Breast epithelium (tissue), 4 donors: ENCODE results near the gene FAAH2. TPM values are rescaled to one million over a fixed set of nuclear protein-coding genes. Genes with fewer than 3 reads are reported as not detected.

Experiments used
- DNase-seq, 2 donors: peaks; one replicate each; pipeline ENCODE4 v3.0.0-alpha.2; 2019; ENCODE audit warnings: low spot score in 2 of 2
- H3K27ac ChIP-seq, 2 donors: fragments of 200-600 bp; sonication (generic) in 1 of 2; one replicate each; pipeline ENCODE4 v1.5.1; 2016 to 2019; ENCODE audit warnings: mild to moderate bottlenecking in 1 of 2
- H3K27me3 ChIP-seq, 2 donors: fragments of 200-600 bp; sonication (generic) in 1 of 2; one replicate each; pipeline versions ENCODE4 v1.5.1 to v1.6.0; 2017 to 2019; ENCODE audit warnings: control low read depth in 1 of 2, mild to moderate bottlenecking in 1 of 2
- H3K36me3 ChIP-seq: fragments of 200-600 bp; one replicate; pipeline ENCODE4 v1.5.1; 2019
- H3K4me1 ChIP-seq, 2 donors: fragments of 200-600 bp; sonication (generic); one replicate each; pipeline ENCODE4 v1.5.1; 2016 to 2019; ENCODE audit warnings: control low read depth in 1 of 2
- H3K4me3 ChIP-seq, 3 donors: fragments of 200-600 bp; sonication (generic); 1 replicate in 2 of 3; 2 replicates in 1 of 3; pipeline ENCODE4 v1.5.1; 2016 to 2019; ENCODE audit warnings: mild to moderate bottlenecking in 3 of 3, moderate library complexity in 2 of 3
- H3K9me3 ChIP-seq, 2 donors: fragments of 200-600 bp; sonication (generic) in 1 of 2; one replicate each; pipeline ENCODE4 v1.5.1; 2016 to 2019; ENCODE audit warnings: control low read depth in 1 of 2
- CTCF ChIP-seq, 3 donors: fragments of 450-650 bp; IDR thresholded peaks; one replicate each; pipeline ENCODE4 v1.5.1; 2016 to 2017; ENCODE audit warnings: antibody characterized with exemption in 3 of 3, mild to moderate bottlenecking in 3 of 3, moderate library complexity in 3 of 3
- POLR2A ChIP-seq: fragments of 450-650 bp; IDR thresholded peaks from one replicate; pipeline ENCODE4 v1.6.1; 2016; ENCODE audit warnings: antibody characterized with exemption, mild to moderate bottlenecking, moderate library complexity
- POLR2AphosphoS5 ChIP-seq, 3 donors: sonication (generic); formaldehyde crosslinking; IDR thresholded peaks; one replicate each; pipeline ENCODE4 v1.6.1; 2017; ENCODE audit warnings: antibody characterized with exemption in 3 of 3
- intact Hi-C: fragments of 100-400 bp; cut with DNase I; formaldehyde crosslinking; loops from one replicate; pipeline ENCODE4 v1.15.1; 2023; ENCODE audit warnings: low total_unique reads
- total RNA-seq, 3 donors: library from RNA; depleted of rRNA; stranded (reverse); fragments of >200 nt; gene quantifications; one replicate each; pipeline ENCODE4 v1.1.0, GENCODE V29; 2016

FAAH2 gene
- total RNA-seq, 3 donors from 2014 or later, result 0.64 to 52.7 (median 30.2) TPM

- Histone ChIP-seq H3K9me3 (no peaks in the 10 kb centered on the region), H3K27me3 (peaks cover 0 to 19% of the 10 kb centered on the region in 2 donors), H3K4me1 (no peaks in the 10 kb centered on the region), H3K4me3 (no peak overlapping the region), H3K36me3 (no peaks in the 10 kb centered on the region), H3K27ac (no peak overlapping the region)
- TF ChIP-seq POLR2AphosphoS5 (IDR thresholded peaks at IDR 0.05), result no peak
- TF ChIP-seq POLR2A, result no peak
- TF ChIP-seq CTCF (IDR thresholded peaks at IDR 0.05), result no peak
- intact Hi-C loops, result no loop called here
- no peak for DNase-seq
Measured at GRCh38 chrX:57422289-57422688, 135.8 kb downstream of the FAAH2 start.

GRCh38 chrX:57422790-57423189 is 136.3 kb downstream of the FAAH2 start:
- intact Hi-C loops, result no loop called here
- no peaks in the 10 kb centered on the region for H3K9me3 ChIP-seq
- H3K27ac ChIP-seq, result no peak overlapping the region
- H3K4me1 ChIP-seq, result no peaks in the 10 kb centered on the region
- no peaks in the 10 kb centered on the region for H3K36me3 ChIP-seq
- H3K4me3 ChIP-seq, result no peak overlapping the region
- peaks cover 0 to 19% of the 10 kb centered on the region in 2 donors for H3K27me3 ChIP-seq
- TF ChIP-seq POLR2A (no peak), POLR2AphosphoS5 (IDR thresholded peaks at IDR 0.05) (no peak), CTCF (IDR thresholded peaks at IDR 0.05) (no peak)
- no peak for DNase-seq

GRCh38 chrX:57445076-57445475 is 158.6 kb downstream of the FAAH2 start:
- H3K36me3 ChIP-seq, result no peaks in the 10 kb centered on the region
- H3K4me3 ChIP-seq, result no peak overlapping the region
- H3K9me3 ChIP-seq, result no peaks in the 10 kb centered on the region
- no peak for TF ChIP-seq POLR2A
- no peak for TF ChIP-seq CTCF (IDR thresholded peaks at IDR 0.05)
- TF ChIP-seq POLR2AphosphoS5 (IDR thresholded peaks at IDR 0.05), result no peak
- no peak for DNase-seq
- no peaks in the 10 kb centered on the region for H3K4me1 ChIP-seq
- intact Hi-C loops, result no loop called here
- H3K27ac ChIP-seq, result no peak overlapping the region
- peaks cover 0 to 17% of the 10 kb centered on the region in 2 donors for H3K27me3 ChIP-seq

- Histone ChIP-seq H3K36me3 (no peaks in the 10 kb centered on the region), H3K4me3 (no peak overlapping the region), H3K4me1 (no peaks in the 10 kb centered on the region), H3K27me3 (peaks cover 0 to 17% of the 10 kb centered on the region in 2 donors), H3K27ac (no peak overlapping the region), H3K9me3 (no peaks in the 10 kb centered on the region)
- TF ChIP-seq CTCF (IDR thresholded peaks at IDR 0.05) (no peak), POLR2AphosphoS5 (IDR thresholded peaks at IDR 0.05) (no peak), POLR2A (no peak)
- intact Hi-C loops, result no loop called here
- no peak for DNase-seq
Measured at GRCh38 chrX:57445832-57446231, 159.3 kb downstream of the FAAH2 start.

GRCh38 chrX:57447856-57448255 is 161.3 kb downstream of the FAAH2 start:
- intact Hi-C loops, result no loop called here
- Histone ChIP-seq H3K36me3 (no peaks in the 10 kb centered on the region), H3K27me3 (peaks cover 0 to 17% of the 10 kb centered on the region in 2 donors), H3K4me3 (no peak overlapping the region), H3K4me1 (no peaks in the 10 kb centered on the region), H3K9me3 (no peaks in the 10 kb centered on the region), H3K27ac (no peak overlapping the region)
- no peak for TF ChIP-seq POLR2AphosphoS5 (IDR thresholded peaks at IDR 0.05)
- no peak for TF ChIP-seq CTCF (IDR thresholded peaks at IDR 0.05)
- TF ChIP-seq POLR2A, result no peak
- no peak for DNase-seq
